HG03025 (cell line): ENCODE measurements around the gene BCAS1.
A peak's percentile ranks its signal among the peaks of the same experiment; 100 is the strongest.

ENCODE experiments used
- ATAC-seq: cut with Tn5 transposase; IDR thresholded peaks from one replicate; pipeline ENCODE4 v1.9.1; 2021; ENCODE audit warnings: mild to moderate bottlenecking, moderate library complexity; ENCODE audit not compliant: unreplicated experiment, low FRiP score

BCAS1 gene

DNA sequence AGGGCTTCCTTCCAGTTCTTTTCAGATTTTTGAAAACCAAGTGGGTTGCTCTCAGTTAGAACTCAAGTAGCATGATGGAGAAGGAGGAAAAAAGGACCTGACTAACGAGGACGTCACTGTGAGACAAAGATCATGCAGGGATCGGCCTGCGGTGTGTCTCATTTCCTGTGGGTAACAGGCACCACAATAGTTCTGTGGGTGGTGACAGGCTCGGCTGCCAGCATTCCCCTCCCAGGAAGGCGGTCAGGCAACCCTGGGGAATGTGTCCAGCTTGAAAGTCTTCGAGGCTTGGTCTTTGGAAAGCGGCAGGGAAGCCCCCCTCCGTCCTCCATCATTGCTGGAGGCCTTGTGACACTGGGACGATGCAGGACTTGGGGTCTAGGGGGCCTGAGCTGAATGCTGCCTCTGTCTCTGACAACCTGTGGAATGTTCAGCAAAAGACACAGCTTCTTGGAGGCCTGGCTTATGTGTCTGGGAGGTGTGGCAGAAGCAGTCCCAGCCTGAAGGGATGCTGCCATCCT lies 121.0 kb downstream of the BCAS1 start:
- ATAC-seq: peak; percentile 74

DNA sequence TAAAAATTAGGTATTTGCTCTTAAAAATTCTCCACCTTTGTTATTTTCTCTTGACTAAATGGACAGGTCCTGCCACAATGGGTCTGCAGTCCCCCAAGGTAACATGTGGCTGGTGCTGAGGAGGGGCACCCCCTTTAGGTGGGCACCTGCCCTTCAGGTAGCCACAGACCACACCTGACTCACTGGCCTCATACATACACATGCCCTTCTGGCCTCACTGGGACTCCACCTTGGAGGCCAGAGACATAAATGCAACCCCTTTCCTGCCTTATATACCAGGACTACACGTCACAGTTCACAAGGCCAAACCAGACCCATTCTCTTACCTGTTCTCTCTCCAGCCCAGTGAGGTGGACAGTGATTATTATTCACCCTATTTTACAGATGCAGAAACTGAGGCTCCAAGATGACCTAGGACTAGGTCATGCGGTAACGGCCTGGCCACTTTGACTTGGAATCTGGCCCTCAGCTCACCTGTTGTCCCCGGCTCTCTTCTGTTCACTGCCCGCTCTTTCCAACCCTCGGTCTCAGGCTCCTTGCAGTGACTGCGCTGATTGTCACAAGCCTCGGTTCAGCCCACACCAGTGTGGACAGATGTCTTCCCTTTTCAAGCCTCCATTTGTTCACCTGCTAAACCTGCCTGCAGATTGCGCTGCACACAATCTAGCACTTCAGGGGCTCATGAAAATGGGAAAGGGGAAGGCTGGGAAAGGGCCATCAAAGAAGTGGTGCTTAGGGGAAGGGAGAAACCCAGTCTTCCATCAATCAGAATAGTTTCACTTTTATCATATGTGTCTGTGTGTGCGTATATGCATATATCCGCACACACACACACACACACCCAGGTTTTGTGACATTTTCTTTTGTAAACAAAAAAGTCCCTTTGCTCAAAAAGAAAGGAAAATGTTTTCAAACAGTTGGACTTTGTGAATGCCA lies 121.7 kb downstream of the BCAS1 start:
- peak; percentile 9 for ATAC-seq

DNA sequence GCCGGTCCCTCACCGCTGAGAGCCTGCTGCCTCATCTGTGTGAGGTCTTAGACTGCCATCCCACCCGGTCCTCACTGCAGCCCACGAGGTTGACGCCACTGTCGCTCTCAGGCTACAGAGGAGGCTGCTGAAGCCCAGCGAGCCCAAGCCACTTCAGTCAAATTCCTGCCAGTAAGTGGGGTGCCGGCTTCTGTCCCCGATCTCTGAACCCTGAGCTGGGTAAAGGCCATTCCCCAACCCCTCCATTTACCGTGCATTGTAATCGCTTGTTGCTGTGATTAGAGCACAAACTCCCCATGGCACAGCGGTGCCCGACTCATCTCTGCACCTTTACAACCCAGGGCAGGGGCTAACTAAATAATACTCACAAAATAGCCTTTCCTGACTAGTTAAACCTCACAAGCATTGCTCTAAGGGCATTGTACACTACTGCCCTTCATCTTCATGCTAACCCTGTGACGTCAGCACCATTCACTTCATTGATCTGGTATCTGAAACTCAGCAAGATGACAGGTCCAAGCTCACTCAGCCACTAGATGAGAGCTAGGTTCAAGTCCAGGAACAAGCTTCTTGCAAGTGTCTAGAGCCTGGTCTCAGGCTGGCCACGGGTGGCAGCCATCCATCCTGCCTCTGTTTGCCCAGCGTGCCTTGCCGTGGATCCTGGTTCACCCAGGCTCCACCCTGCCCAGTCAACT lies 122.7 kb downstream of the BCAS1 start:
- no peak for ATAC-seq

DNA sequence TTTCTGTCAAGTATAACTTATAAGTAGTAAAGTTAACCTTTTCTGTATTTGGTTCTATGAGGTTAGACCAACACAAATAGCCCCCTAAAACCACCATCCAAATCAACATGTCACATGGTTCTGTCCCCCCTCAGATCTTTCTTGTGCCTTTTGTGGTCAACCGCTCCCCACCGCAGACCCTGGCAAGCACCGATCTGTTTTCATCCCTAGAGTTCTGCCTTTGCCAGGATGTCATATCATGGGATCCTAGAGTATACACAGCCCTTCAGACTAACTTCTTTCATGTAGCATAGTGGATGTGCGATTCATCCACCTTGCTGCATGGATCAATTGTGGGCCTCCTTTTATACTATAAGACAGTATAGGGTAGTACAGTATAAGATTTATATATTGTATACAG lies 124.3 kb downstream of the BCAS1 start:
- ATAC-seq: no peak

DNA sequence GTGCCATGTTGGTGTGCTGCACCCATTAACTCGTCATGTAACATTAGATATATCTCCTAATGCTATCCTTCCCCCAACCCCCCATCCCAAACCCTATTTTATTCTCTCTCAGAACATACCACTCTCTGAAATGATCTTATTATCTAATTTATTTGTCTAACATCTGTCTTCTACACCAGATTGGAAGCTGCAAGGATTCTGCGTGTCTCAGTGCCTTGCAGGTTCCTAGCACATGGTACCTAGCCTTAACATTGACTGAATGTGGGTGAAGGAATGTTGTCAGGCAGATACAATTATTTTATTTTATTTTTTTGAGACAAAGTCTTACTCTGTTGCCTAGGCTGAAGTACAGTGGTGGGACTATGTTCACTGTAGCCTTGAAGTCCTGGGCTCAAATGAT lies 124.9 kb downstream of the BCAS1 start:
- ATAC-seq: no peak

DNA sequence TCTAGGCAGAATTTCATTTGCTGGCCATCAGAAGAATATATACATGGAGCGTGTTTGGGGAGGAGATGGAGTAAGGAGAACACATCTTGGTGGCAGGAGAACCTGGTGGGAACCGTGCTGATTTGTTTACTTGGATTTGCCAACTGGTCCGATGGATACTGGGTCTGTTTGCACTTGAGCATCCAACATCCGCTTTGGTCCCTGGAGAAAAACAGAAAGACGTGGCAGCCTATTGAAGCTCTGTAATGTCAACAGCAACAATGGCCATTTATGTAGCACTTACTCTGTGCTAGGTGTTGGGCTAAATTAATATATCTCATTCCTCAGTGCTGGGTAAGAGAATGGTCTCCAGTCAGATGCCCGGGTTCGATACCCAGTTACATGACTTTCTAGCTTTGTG lies 125.6 kb downstream of the BCAS1 start:
- ATAC-seq: no peak

DNA sequence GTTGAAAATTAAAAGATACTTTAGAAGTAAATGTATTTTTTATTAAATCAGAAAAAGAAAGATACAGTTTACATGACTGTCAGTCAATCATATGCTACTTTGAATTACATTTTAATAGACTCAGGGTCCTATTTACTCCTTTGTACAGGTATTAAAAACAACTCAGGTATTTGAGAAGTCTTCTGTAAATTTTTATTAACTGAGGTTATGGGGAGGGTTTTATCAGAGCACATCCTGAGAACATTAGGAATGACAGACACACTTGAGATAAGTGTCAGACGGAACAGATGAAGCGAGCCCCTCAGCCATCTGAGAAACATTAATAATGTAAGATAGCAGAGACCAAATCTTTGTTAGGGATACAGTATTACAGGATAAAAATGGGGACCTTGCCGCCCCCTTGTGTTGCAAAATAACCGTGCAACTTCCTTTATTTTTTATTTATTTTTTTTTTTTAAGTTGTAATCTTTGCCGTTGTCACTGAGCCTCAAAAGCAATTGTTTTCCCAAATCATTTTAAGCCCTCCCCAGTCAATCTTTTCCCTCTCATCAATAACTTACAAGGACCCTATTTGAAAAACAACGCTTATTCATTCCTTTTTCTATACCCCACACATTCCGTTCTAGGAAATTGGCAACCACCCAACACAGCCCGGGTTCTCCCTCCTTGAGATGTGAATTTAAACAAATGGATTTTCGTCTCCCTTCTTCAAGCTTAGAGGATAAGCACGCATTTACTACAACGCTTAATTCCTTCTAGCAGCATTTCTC lies 126.7 kb downstream of the BCAS1 start:
- ATAC-seq: no peak

DNA sequence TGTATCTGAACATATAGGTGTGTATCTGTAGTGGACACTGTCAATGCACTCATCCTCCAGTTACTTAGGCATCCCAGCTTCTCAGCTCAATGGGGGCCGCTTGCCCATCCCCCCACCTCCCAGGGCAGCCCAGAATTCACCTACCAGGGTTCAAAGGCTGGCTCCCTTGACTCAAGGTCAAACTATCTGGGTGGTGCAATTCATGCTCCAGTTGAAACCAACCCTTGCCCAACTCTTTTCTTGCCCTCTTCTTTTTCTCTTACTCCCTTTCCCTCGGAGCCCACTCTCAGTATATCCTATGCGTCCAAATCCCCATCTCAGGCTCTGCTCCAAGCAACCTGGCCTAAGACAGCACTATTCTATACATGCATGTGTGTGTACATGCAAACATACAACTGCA lies 127.4 kb downstream of the BCAS1 start:
- ATAC-seq: no peak

DNA sequence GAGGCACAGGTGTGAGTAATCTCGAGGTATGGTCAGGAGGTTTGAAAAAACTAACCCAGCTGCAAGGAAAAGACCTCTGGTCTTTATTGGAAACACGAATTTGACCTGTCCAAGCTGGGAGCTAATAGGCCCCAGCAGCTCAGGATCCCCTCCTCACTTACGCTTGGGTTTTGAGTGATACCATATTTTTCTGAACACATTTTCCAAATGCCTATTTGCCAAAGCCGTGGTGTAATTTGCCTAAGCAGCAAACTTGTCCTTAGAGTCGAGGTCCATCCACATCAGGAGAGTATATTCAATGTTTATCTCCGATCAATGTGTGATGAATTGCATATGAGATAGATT lies 128.0 kb downstream of the BCAS1 start:
- ATAC-seq: no peak

DNA sequence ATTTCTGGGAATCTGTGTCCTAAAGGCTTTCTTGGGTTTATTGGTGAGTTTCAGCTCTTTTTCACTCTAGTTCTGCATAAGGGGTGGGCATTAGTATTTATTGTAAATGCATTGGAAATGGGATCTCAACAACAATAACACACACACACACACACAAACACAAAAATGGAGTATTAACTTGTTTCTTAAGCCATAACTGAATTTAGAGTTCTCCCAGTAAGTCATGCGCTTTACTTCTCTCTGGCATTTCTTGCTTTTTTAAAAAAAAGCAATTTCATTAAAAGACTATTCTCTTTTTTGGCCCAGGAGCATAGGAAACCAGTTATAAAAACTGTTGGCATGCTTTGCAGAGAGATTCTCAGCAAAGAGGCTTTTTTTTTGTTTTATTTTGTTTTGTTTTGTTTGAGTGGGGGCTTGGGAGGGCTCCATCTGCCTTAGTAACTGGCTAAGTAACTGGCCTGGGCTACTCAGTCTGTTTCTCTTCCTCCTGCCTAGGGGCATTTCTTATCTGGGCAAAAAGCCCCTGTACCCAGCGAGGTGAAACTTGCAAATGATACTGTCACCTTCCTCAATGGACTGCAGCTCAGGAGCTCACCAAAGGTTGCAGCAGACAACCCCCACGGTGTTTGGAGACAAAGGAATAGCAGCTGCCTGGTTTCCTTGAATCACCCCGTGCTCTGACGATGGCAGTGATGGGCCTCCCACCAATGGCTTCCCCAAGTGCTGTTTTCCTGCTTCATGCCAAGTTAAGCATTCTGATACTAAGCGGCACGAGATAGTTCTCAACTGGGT lies 128.5 kb downstream of the BCAS1 start:
- ATAC-seq: no peak

DNA sequence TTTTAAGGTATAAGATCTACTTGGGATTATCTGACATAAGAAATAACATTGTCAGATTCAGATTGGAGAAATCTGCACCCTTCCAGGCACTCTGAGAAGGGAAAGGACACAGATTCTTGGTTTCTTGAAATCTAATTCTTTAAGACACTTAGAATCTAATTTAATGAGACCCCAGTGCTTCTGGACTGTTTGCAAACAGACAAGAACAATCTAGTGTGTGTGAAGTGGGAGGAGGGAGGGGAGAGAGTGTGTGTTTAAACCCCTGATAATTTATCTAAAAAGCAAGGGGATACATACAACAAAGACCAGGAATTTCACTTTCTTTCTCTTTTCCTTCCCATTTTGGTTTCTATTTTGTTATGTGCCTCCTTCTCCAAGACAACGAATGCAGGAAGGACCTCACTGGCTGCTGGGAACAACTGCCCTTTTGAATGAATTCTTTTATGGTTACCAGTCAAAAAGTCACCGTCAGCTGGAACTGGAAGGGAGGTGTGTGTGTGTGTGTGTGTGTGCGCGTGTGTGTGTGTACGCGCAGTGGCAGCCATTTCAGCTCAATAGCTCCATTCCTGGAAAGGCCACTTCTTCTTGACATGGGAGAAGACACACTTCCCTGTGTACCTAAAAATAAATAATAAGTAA lies 129.4 kb downstream of the BCAS1 start:
- ATAC-seq: no peak

DNA sequence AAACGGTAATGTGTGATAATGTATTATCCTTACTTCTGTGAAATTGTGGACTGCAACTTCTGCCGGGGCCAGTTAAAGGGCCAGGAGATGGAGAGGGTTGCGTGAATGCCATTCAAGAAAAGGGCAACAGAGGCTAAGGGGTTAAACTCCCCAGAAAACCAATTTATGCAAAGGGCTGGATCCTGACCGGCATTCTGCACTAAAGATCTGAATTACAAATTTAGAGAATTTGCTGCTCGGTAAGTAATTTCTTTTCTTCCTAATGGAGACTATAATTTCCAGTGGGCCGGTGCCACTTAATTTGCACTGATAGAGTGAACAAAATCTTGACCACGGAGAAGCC lies 130.1 kb downstream of the BCAS1 start:
- no peak for ATAC-seq

DNA sequence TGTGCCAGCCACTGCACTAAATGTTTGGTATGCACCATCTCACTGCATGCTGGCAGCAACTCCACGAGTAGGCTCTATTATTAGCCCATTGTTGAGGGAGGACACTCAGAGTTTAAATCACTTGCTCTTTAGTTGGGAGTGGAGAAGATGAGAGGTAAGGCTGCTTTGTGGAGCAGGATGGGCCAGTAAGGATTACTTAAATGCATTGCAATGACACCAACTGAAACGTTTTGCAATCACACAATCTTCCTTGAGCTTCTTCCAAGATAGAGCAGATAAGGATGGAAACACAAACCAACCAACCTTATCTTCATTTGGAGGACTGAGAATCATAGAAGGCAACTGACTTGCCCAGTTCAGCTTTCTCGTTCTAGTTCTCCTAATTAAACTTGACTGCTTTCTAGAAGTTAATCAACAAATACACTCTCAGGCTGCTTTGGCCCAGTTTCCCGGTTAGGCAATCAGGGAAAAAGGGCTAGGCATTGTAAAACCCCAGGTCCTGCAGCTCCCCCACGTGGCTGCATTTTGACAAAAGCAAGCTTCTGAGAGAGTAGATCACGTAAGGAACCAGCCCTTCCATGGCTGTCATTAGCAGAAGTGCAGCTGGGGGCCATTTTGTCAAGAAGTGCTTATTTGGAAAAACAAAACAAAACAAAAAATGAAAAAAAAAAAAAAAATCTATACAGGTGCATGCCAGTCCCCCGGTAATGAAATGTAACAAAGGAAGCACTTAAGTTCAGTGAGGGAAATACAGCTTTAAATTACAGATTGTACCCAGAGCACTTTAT lies 130.6 kb downstream of the BCAS1 start:
- no peak for ATAC-seq

DNA sequence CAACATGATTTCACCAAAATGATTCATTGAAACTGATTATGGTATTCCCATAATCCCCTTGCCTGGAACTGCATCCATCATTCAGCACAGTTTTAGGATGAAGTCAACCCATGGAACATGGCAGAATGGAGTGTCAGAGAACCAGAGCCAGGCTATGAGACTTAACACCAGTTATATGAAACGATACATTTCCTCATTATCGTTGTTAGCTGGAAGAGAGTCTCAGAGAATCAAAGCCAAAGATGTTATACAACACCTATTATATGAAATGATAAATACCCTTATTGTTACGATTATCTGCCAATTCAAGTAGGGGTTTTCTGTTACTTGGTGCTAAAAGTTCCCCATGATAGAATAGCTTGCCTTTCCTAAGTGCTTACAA lies 131.2 kb downstream of the BCAS1 start:
- ATAC-seq: no peak

DNA sequence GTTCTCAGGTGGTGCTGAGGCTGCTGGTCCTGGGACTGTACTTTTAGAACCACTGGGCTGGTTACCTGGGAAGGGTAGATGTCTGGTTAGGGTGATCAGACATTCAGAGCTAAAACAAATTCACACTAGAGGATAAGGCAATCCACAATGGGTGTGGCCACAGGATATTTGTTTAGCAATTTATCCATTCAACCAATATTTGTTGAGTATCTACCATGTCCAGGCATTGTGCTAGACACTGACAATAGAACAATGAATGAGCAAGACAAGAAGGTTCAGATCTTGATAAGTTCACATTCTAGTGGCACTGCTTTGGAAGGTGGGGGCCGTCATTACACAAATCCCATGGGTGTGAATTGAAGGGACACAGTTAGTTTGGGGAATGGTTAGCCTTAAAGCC lies 131.7 kb downstream of the BCAS1 start:
- ATAC-seq: no peak

DNA sequence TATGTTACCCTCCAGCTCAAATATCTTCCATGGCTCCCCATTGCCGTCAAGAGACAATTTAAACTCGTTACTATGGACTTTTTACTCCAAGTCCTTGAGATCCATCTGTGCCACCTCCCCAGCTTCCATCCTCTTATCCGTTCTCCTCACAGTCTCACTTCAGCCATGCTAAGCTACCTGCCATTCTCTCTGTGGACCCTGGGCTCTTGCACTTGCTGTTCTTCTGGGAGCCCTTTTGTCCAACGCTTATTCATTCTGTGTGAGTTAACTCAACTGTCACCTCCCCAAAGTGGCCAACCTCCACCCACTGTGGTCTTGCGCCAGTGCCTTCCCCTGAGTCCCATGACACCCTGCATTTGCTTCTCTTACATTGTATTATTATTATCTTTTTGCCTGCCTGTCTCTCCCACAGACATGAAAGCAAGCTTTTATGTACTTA lies 132.4 kb downstream of the BCAS1 start:
- no peak for ATAC-seq

DNA sequence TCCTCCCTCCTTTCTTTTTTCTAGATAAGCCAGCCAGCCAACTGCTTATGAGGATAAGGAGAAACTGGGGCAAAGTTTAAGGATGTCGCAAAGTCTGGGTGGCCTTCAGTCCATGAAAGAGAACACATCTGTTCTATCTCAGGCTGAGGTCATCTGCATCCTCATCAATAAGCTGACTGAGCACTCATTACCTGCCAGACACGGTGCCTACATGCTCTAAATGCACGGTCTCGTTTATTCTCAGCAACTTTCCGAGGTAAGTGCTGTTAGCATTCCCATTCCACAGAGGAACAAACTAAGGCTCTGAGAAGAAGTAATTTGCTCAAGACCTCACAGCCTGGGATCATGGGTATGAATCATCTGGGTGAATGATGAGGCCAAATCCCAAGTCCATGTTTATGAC lies 133.1 kb downstream of the BCAS1 start:
- ATAC-seq: no peak

DNA sequence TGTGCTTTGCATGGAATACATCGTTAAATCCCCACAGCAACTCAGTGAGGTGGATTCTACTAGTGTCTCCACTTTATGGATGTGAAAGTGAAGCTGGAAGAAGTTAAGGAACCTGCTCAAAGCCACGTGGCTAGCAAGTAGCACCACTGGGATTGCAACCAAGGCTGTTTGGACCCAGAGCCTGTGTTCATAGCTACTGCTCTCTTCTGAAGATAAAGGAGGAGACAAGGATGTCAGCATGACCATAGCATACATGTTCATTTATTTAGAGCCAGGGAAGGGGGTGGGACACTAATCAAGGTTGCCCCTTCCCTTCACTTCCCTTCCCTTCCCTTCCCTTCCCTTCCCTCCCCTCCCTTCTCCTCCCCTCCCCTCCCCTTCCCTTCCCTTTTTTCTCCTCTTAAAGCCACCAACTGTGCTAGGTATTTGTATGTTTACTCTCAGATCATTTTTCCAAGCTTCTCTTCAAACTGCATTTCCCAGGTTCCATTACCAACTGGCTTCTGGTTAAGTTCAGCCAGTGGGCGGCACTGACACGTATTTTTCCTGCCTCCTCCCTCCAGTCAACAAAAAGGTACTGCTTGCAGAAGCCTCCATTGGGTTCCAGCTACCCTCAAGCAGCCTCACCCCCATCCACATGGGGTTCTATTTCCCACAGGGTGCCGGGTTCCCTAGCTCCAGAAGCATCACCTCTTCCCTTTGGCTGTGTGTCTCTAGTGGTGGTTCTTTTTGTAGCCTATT lies 134.9 kb downstream of the BCAS1 start:
- no peak for ATAC-seq
